ENCODE results near the gene OR8D1.

- TF ChIP-seq POLR2A (IDR thresholded peaks at IDR 0.05) (no peak), EP300 (IDR thresholded peaks at IDR 0.05) (no peak)
- TF ChIP-seq, protein P1, sequence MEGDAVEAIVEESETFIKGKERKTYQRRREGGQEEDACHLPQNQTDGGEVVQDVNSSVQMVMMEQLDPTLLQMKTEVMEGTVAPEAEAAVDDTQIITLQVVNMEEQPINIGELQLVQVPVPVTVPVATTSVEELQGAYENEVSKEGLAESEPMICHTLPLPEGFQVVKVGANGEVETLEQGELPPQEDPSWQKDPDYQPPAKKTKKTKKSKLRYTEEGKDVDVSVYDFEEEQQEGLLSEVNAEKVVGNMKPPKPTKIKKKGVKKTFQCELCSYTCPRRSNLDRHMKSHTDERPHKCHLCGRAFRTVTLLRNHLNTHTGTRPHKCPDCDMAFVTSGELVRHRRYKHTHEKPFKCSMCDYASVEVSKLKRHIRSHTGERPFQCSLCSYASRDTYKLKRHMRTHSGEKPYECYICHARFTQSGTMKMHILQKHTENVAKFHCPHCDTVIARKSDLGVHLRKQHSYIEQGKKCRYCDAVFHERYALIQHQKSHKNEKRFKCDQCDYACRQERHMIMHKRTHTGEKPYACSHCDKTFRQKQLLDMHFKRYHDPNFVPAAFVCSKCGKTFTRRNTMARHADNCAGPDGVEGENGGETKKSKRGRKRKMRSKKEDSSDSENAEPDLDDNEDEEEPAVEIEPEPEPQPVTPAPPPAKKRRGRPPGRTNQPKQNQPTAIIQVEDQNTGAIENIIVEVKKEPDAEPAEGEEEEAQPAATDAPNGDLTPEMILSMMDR (IDR thresholded peaks at IDR 0.05): no peak
Measured at GRCh38 chr11:124359566-124359965, 45.8 kb upstream of the OR8D1 start.
